Fibroblast of lung (primary cell): ENCODE results near the gene CDC23. TPM values are rescaled to one million over a fixed set of nuclear protein-coding genes. Genes with fewer than 3 reads are reported as not detected.
A peak's percentile ranks its signal among the peaks of the same experiment; 100 is the strongest.

Experiments
- DNase-seq, 2 donors: peaks; one replicate each; pipeline versions ENCODE4 v3.0.0 to v3.0.0-alpha.2; 2010; ENCODE audit warnings: low read depth in 2 of 2
- H2AFZ ChIP-seq: 2 replicates; pipeline ENCODE4 v1.5.1; 2012; ENCODE audit warnings: low read length, control low read depth, inconsistent platforms
- H3K27ac ChIP-seq: 2 replicates; pipeline ENCODE4 v1.5.1; 2011; ENCODE audit warnings: low read length, control low read depth; ENCODE audit not compliant: insufficient read depth
- H3K27me3 ChIP-seq: 2 replicates; pipeline ENCODE4 v1.5.1; 2011; ENCODE audit warnings: mild to moderate bottlenecking, low read length; ENCODE audit not compliant: control insufficient read depth, insufficient read depth
- H3K36me3 ChIP-seq: 2 replicates; pipeline ENCODE4 v1.5.1; 2011; ENCODE audit warnings: low read length; ENCODE audit not compliant: control insufficient read depth, insufficient read depth
- H3K4me1 ChIP-seq: 2 replicates; pipeline ENCODE4 v1.5.1; 2011; ENCODE audit warnings: low read length; ENCODE audit not compliant: control insufficient read depth, insufficient read depth; ENCODE audit errors: extremely low read depth
- H3K4me2 ChIP-seq: 2 replicates; pipeline ENCODE4 v1.5.1; 2011; ENCODE audit warnings: low read length, control low read depth; ENCODE audit not compliant: insufficient read depth; ENCODE audit errors: extremely low read depth
- H3K4me3 ChIP-seq, 4 experiments: fragments of 200-600 bp in 1 of 4; sonication (generic) in 1 of 4; replicated peaks in 1 of 4; 2 replicates each; pipeline ENCODE4 v1.5.1; 2011 to 2016; ENCODE audit warnings: low read length in 4 of 4, low read depth in 3 of 4, mild to moderate bottlenecking in 3 of 4, control low read depth in 2 of 4, inconsistent platforms in 1 of 4, mixed read lengths in 1 of 4; ENCODE audit not compliant: insufficient read depth in 1 of 4; ENCODE audit errors: control extremely low read depth in 1 of 4
- H3K79me2 ChIP-seq: 2 replicates; pipeline ENCODE4 v1.5.1; 2012; ENCODE audit warnings: mild to moderate bottlenecking, low read length, inconsistent platforms; ENCODE audit not compliant: control insufficient read depth, insufficient read depth
- H3K9ac ChIP-seq: 2 replicates; pipeline ENCODE4 v1.5.1; 2011; ENCODE audit warnings: mild to moderate bottlenecking, low read length, control low read depth; ENCODE audit not compliant: insufficient read depth
- H3K9me3 ChIP-seq: 2 replicates; pipeline ENCODE4 v1.5.1; 2012; ENCODE audit warnings: low read depth, low read length; ENCODE audit not compliant: control insufficient read depth, insufficient read depth
- H4K20me1 ChIP-seq: 2 replicates; pipeline ENCODE4 v1.5.1; 2011; ENCODE audit warnings: low read length; ENCODE audit not compliant: control insufficient read depth, insufficient read depth; ENCODE audit errors: extremely low read depth
- EZH2 ChIP-seq: IDR thresholded peaks from 2 replicates; pipeline ENCODE4 v1.5.1; 2012; ENCODE audit warnings: low read length, control low read depth, mild to moderate bottlenecking; ENCODE audit errors: missing control alignments
- polyA plus RNA-seq, 2 donors: library from polyadenylated mRNA; depleted of rRNA in 1 of 2; stranded (reverse) in 1 of 2; unstranded in 1 of 2; fragments of >200 nt; gene quantifications; 2 replicates each; pipeline ENCODE4 v1.2.1, GENCODE V29; 2011 to 2012; ENCODE audit warnings: missing spikeins in 1 of 2
- total RNA-seq: library from RNA; depleted of rRNA; stranded (reverse); fragments of >200 nt; gene quantifications from 2 replicates; pipeline ENCODE4 v1.2.1, GENCODE V29; 2014
- TF ChIP-seq, protein P1 (sequence below), 2 donors: IDR thresholded peaks in 1 of 2; conservative IDR thresholded peaks in 1 of 2; 1 replicate in 1 of 2; 2 replicates in 1 of 2; pipeline ENCODE4 v1.5.1; 2011 to 2012; ENCODE audit warnings: low read length in 2 of 2, control low read depth in 1 of 2, inconsistent platforms in 1 of 2, low read depth in 1 of 2, mild to moderate bottlenecking in 1 of 2

Gene CDC23
- total and polyA plus RNA-seq, 2 donors (not counting 1 experiment from before 2014, with no cell fraction given), result 26.8 to 31.8 TPM

DNA sequence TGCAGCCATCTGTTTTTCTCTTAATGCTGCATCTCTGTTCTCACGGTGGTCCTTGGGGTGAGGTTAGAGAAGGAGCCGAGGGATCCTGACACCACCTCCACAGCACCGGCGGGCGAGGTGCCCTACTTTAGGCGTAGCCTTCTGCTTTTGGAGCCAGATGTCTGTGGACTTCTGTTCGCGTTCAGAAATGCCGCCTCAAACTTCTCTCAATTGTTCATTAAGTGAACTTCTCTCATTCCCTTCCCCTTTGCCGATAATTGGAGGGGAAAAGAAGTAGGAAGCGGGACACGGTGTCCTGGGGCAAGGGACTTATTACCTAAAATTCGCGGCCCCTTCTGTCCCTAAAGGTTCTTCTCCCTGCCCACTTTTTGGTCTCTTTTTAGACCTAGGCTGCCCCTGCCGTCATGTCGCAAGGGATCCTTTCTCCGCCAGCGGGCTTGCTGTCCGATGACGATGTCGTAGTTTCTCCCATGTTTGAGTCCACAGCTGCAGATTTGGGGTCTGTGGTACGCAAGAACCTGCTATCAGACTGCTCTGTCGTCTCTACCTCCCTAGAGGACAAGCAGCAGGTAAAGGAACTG lies 33.8 kb downstream of the CDC23 start:
- Histone ChIP-seq H3K36me3 (peaks cover 7% of the 10 kb centered on the region), H3K9ac (peak overlapping the region; percentile 38), H3K79me2 (peaks cover 48% of the 10 kb centered on the region)

DNA sequence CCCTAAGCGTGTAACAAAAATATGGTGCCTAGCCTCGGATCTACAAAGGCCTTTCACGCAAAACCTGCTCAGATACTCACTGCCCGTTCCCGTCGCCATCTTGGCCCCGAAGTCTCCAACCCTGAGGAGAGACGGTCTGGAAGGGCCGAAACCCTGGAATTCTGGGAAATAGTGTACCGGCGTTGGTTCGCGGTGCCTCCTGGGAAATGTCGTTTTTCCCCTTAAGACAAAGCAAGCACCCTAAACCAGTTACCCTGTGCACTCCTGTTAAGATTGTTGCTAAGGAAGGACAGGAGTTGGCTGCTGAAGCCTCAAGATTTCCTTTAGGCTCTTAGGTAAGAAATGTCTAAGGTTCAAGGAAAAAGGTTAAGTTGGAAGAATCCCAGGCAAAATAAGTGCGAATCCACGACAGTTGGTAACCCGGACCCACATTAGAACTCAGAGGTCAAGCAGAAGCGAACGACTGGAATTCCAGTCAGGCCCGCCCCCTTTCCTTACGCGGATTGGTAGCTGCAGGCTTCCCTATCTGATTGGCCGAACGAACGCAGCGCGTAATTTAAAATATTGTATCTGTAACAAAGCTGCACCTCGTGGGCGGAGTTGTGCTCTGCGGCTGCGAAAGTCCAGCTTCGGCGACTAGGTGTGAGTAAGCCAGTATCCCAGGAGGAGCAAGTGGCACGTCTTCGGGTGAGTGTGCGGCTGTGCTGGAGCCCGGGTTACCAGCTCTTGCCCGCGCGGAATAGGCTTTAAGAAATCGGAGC lies 34.4 kb downstream of the CDC23 start, which contains the start of the genes BRD8 and KIF20A:
Gene BRD8 (minus strand): TSS at position 115 of the 761 bp plus-strand sequence. CDS start 16 bp downstream, at position 99.
Gene KIF20A (plus strand): TSS at position 597 of the 761 bp plus-strand sequence. CDS start 569 bp downstream, outside the sequence.
- Histone ChIP-seq H2AFZ (peak within 1 kb of the TSS; percentile 85), H3K9me3 (no peaks in the 10 kb centered on the region), H3K79me2 (peaks cover 49% of the 10 kb centered on the region), H3K27ac (peak within 1 kb of the TSS; percentile 86), H3K9ac (peak within 1 kb of the TSS; percentile 52), H3K4me1 (no peaks in the 10 kb centered on the region), H4K20me1 (no peaks in the 10 kb centered on the region), H3K27me3 (no peaks in the 10 kb centered on the region), H3K4me2 (peak within 1 kb of the TSS; percentile 97), H3K4me3 (peak within 1 kb of the TSS; percentile 49 to 98 (median 84)), H3K36me3 (peaks cover 2% of the 10 kb centered on the region)
- peak; percentile 95 for DNase-seq
- TF ChIP-seq, protein P1, sequence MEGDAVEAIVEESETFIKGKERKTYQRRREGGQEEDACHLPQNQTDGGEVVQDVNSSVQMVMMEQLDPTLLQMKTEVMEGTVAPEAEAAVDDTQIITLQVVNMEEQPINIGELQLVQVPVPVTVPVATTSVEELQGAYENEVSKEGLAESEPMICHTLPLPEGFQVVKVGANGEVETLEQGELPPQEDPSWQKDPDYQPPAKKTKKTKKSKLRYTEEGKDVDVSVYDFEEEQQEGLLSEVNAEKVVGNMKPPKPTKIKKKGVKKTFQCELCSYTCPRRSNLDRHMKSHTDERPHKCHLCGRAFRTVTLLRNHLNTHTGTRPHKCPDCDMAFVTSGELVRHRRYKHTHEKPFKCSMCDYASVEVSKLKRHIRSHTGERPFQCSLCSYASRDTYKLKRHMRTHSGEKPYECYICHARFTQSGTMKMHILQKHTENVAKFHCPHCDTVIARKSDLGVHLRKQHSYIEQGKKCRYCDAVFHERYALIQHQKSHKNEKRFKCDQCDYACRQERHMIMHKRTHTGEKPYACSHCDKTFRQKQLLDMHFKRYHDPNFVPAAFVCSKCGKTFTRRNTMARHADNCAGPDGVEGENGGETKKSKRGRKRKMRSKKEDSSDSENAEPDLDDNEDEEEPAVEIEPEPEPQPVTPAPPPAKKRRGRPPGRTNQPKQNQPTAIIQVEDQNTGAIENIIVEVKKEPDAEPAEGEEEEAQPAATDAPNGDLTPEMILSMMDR (conservative IDR thresholded peaks at IDR 0.05 in 1 of 2, IDR thresholded peaks at IDR 0.05 in 1 of 2; ENCODE audit: low read depth in 1 of 2, low read length in 2 of 2), result no peak
- TF ChIP-seq EZH2, result no peak

More for the DNA sequence above, 33.8 kb downstream of the CDC23 start:
- no peaks in the 10 kb centered on the region for H3K9me3 ChIP-seq
- peak overlapping the region; percentile 49 to 98 (median 84) for H3K4me3 ChIP-seq
- TF ChIP-seq, protein P1 (conservative IDR thresholded peaks at IDR 0.05 in 1 of 2, IDR thresholded peaks at IDR 0.05 in 1 of 2; ENCODE audit: low read depth in 1 of 2, low read length in 2 of 2), result no peak
- no peak for TF ChIP-seq EZH2
- H4K20me1 ChIP-seq, result no peaks in the 10 kb centered on the region
- peak overlapping the region; percentile 97 for H3K4me2 ChIP-seq
- no peaks in the 10 kb centered on the region for H3K27me3 ChIP-seq
- peak overlapping the region; percentile 65 for H3K27ac ChIP-seq
- peak in 1 of 2 donors; percentile 4 for DNase-seq
- H3K4me1 ChIP-seq, result no peaks in the 10 kb centered on the region
- peak overlapping the region; percentile 51 for H2AFZ ChIP-seq

DNA sequence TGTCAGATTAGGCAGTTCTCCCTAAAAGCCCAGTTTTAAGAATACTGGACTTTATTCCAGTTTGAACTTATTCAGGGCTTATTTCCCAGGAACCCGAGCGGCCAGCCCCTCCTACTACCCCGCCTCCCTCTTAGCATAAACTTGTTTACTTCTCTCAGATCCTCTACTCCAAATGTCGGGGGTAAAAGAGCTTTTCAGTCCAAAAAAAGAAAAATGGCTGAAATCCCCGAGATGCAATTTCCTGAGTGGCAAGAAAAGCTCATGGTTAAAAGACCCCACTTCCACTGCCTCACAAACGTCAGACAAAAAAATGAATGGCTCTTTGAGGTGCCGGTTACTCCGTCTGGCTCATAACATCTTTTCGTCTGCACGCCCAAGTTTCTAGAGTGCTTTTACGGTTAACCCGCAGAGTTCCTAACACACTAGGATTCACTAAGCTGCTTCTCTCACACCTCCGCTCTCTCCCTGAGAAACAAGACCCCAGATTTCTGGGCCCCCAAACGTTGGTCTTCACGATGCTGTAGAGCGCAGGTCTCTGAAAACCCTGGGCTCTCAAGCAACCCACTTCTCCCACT lies 35.1 kb downstream of the CDC23 start:
- peak overlapping the region; percentile 71 for H3K4me2 ChIP-seq
- peaks cover 2% of the 10 kb centered on the region for H3K36me3 ChIP-seq
- peak; percentile 14 to 43 for DNase-seq
- peak overlapping the region; percentile 49 to 98 (median 72) for H3K4me3 ChIP-seq
- peak overlapping the region; percentile 52 for H3K9ac ChIP-seq
- TF ChIP-seq EZH2, result no peak
- TF ChIP-seq, protein P1 (conservative IDR thresholded peaks at IDR 0.05 in 1 of 2, IDR thresholded peaks at IDR 0.05 in 1 of 2; ENCODE audit: low read depth in 1 of 2, low read length in 2 of 2), result no peak
- no peaks in the 10 kb centered on the region for H3K4me1 ChIP-seq
- no peaks in the 10 kb centered on the region for H4K20me1 ChIP-seq
- H3K27me3 ChIP-seq, result no peaks in the 10 kb centered on the region
- peak overlapping the region; percentile 52 for H2AFZ ChIP-seq
- H3K79me2 ChIP-seq, result peaks cover 51% of the 10 kb centered on the region
- H3K27ac ChIP-seq, result peak overlapping the region; percentile 86
- no peaks in the 10 kb centered on the region for H3K9me3 ChIP-seq
